NCI-H82 treated with DMSO at 0.1 percent for 48 hours (cell line): ENCODE data around the gene TMEM131.
"Not testable (repeated sequence)": the region's sequence is repeated elsewhere in the genome, so short reads cannot be mapped to it uniquely, and the experiment has no call there.

Experiments
- DNase-seq: peaks from one replicate; lab custom pipeline; 2025; ENCODE audit not compliant: unreplicated experiment; lab: John Stamatoyannopoulos, UW

TMEM131 gene, protein sequence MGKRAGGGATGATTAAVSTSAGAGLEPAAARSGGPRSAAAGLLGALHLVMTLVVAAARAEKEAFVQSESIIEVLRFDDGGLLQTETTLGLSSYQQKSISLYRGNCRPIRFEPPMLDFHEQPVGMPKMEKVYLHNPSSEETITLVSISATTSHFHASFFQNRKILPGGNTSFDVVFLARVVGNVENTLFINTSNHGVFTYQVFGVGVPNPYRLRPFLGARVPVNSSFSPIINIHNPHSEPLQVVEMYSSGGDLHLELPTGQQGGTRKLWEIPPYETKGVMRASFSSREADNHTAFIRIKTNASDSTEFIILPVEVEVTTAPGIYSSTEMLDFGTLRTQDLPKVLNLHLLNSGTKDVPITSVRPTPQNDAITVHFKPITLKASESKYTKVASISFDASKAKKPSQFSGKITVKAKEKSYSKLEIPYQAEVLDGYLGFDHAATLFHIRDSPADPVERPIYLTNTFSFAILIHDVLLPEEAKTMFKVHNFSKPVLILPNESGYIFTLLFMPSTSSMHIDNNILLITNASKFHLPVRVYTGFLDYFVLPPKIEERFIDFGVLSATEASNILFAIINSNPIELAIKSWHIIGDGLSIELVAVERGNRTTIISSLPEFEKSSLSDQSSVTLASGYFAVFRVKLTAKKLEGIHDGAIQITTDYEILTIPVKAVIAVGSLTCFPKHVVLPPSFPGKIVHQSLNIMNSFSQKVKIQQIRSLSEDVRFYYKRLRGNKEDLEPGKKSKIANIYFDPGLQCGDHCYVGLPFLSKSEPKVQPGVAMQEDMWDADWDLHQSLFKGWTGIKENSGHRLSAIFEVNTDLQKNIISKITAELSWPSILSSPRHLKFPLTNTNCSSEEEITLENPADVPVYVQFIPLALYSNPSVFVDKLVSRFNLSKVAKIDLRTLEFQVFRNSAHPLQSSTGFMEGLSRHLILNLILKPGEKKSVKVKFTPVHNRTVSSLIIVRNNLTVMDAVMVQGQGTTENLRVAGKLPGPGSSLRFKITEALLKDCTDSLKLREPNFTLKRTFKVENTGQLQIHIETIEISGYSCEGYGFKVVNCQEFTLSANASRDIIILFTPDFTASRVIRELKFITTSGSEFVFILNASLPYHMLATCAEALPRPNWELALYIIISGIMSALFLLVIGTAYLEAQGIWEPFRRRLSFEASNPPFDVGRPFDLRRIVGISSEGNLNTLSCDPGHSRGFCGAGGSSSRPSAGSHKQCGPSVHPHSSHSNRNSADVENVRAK (N-terminal part only)

DNA sequence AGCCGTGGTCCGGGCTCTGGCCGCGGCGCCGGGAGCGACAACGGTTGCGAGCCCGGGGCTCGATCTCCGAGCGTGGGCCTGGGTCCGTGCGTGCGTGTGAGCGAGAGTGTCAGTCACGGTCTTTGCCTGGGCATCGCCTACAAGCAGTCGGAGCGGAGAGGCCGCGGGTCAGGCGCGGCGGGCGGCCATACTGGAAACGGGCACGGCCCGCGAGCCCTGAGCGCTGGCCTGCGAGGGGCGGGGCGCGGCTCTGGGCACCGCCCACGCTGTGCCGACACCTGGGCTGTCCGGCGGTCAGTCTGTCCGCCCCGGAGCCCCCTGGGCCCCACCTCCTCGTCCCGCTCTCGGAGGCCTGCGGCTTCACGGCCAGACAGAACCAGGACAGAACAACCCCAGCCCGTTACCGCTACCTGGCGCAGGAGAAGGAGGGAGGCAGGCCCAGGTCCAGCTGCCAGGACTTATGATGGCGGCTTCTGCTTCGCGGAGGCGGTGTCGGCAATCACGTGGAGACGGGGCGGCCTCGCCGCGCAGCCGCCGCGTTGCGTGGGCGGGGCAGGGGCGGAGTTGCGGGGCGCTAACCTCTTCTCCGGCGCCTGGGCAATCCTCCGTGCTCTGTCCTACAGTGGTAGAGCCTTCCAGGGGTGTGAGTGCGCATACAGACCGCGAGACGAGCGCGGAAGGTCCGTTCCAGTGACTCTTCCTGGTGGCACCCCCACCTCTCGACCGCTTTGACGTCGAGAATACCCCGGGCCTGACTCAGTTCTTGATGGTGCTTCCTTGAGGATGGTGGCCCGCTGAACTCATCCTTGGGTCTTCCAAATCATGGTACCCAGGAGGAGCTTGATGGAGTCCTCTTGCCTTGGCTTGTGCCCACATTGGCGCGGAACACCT is at the start of gene TMEM131:
TSS of gene TMEM131 (minus strand) at position 215 of the 891 bp plus-strand sequence. CDS start 286 bp downstream, outside the sequence.
- peak; percentile 85 for DNase-seq

DNA sequence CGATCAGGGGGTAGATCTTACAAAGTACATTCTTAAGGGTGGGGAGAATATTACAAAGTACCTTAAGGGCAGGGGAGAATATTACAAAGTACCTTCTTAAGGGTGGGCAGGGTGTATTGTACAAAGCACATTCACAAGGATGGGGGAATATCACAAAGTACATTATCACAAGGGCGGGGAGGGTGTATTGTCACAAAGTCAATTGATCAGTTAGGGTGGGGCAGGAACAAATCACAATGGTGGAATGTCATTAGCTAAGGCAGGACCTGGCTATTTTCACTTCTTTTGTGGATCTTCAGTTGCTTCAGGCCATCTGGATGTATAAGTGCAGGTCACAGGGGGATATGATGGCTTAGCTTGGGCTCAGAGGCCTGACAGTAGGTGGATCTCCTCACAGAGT is 49.0 kb upstream of the TMEM131 start:
- not testable (repeated sequence) for DNase-seq

DNA sequence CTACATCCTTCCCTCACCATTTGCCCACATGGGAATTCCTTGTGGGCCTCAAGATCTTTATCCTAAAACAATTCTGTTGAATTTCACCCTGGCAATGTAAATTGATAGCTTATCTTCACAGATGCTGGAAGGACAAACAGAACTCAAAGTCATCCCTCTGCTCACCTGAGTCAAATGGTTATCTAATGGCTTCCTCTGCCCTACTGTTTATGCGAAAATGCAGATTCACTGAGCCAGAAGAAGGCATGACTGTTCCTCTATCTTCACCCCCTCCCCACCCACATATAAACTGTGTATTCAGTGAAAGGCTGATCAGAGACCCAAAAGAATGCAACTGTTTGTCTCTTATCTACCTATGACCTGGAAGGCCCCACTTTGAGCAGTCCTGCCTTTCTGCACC is 47.4 kb upstream of the TMEM131 start:
- no peak for DNase-seq

DNA sequence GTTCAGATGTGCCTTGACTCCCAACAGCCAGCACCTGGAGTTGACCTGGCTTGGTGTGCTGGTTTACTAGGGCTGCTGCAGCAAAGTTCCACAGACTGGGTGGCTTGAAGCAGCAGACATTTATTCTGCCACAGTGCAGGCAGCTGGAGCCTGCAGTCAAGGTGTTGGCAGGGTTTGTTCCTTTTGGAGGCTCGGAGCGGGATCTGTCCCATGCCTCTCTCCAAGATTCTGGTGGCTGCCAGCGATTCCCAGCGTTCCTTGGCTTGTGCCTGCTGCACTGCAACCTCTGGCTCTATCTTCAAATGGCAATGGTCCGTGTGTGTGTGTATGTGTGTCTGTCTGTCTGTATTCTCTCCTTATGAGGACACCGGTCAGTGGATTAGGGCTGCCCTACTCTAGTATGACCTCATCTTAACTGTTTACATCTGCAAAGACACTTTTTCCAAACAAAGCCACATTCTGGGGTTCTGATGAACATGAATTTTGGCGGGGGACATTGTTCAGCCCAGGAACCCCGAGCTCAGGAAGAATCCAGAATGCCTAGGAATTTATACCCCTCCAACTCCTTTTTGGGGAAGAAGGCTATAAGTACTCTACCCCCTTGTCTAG is 44.7 kb upstream of the TMEM131 start:
- no peak for DNase-seq

DNA sequence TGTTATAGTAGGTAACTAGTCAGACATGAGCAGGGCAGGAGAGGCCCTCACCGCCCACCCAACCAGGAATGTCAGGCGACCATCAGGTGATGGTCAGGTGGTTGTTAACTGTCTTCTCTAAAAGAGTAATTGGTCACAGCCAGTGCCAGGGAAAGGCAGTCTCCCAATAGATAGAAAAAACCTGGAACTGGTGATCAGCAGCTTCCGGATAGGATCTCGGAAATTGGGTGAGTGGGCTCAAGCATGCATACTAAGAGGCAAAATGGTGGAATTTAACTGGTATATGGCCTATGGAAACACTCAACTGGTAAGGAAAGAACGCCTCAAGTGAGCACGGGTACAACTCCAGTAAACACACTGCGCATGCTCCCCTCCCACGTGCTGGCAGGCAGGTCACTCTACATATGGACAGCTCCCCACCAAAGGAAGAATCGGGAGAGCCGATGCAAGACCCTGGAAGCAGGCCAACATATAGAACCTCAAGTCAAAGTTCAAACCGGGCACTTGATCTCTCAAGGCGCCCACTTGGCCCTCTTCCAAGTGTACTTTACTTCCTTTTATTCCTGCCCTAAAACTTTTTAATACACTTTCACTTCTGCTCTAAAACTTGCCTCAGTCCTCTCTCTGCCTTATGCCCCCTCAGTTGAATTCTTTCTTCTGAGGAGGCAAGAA is 43.5 kb upstream of the TMEM131 start:
- DNase-seq = no peak

DNA sequence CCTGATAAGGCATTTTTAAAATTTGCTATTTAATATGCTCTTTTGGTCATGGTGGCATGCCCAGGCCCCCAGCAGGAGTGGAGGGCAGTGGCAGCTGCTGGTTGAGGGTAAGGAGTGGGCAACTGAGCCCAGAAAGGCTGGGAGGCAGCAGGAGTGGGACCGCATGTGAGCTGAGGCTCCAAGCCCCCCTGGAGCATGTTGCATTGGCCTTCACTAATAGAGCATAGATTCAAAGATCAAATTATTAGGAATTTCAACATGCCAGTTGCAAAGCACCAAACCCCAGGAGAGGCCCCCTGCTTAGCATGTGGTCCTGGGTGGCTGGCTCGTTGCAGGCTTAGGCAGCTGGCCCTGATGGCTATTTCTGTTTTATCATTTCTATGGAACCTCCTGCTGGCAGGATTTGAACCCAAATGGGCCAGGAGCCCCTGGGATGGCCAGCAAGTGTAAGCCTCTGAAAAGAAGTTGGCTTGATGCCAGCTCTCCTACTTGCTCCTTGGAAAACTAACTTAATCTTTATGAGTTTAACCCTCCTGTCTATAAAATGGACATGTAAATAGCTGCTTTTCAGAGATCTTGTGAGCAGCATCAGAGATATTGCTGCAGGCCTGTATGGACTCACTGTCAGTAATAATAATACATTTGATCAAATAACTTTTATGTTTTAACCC is 42.1 kb upstream of the TMEM131 start:
- DNase-seq = no peak

DNA sequence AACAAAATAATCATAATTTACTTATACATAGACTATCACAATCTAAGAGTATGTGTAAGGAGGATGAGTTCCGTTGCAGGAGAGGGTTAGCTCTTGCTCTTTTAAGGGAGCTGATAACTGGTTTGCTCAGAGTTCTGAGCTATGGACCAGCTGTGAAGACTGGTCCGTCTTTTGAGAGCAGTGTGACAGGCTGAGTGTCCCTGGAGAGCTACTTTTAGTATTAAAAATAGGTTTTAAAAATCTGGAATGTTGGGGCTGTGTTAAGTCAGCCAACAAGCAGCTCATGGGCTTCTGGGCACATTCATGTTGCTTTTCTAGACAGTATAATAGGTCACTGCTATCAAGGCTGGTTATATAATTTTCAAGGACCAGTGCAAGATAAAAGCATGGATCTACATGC is 41.5 kb upstream of the TMEM131 start:
- DNase-seq = no peak

DNA sequence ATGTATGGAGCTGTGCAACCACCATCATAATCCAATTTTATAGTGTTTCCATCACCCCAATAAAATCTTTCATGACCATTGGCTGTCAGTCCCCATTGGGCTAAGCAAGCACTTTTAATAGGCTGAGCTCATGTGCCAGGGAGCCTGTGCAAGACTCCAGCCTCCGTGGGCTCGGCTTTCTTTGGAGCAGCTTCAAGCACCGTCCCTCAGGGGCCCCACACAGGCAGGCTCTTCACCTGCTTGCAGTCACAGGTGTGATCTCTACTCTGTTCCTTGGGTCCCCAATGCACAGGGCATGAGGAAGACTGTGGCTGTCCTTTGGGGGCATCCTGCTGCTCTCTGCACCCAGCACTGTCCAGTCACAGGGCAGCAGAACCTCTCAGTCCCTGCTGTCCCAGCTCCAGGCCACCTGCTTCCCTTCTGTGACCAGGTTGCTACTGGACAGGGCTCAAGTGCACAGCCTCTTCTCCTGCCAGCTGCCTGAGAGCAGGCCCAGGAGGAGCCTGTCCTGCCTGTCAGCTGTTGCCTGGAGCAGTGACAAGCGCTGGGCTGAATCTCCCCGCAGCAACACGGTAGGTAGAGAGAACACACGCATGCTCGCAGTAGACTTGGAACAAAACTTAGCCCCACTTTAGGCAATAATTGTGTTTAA is 40.7 kb upstream of the TMEM131 start:
- no peak for DNase-seq

DNA sequence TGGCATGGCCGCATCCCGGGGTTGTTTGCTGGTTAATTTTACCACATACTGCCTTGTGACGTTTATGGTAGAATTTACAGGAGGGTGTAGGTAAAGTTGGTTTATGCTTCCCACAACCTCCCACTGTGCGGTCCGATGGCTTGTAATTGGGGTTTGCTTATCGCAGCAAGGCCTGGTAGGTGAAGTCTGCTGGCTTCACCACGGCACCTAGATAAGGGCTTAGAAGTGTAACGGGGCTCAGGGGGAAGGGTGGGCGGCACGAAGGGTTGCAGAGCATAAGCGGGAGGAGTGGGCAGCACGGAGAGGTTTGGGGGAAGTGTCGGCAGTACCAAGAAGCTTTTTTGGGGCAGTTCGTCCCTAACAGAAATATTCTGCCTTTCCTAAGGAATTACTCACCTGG is 39.0 kb upstream of the TMEM131 start:
- no peak for DNase-seq

DNA sequence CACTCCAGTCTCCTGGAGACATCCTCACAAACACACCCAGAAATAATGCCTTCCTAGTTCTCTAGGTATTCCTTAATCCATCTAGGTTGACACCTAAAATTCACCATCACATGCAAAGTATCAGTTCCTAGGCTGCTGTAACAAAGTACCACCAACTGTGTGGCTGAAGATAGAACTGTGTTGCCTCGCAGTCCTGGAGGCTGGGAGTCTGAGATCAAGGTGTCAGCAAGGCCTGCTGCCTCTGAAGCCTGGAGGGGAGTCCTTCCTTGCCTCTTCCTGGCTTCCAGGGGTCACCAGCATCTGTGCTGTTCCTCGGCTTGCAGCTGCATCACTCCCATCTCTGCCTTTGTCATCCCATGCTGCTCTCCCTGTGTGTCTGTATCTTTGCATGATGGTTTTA is 36.3 kb upstream of the TMEM131 start:
- no peak for DNase-seq

DNA sequence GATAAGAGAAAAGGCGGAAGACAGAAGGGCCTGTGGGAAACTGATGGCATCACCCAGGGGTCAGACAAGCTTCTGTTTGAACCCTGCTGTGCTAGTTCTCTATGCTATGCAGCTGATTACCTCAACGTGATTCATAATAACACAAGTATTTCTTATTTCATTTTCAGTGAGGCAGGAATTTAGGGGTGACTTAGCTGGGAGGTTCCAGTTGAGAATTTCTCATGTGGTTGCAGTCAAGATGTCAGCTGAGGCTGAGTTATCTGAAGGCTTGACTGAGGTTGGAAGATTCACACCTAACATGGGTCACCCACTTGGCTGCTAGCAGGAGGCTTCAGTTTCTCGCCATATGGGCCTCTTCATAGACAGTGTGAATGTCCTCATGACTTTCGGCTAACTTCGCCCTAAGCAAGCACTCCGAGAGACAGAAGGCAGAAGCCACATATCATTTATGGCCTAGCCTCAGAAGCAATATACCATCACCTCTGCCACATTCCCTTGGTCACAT is 34.0 kb upstream of the TMEM131 start:
- no peak for DNase-seq

DNA sequence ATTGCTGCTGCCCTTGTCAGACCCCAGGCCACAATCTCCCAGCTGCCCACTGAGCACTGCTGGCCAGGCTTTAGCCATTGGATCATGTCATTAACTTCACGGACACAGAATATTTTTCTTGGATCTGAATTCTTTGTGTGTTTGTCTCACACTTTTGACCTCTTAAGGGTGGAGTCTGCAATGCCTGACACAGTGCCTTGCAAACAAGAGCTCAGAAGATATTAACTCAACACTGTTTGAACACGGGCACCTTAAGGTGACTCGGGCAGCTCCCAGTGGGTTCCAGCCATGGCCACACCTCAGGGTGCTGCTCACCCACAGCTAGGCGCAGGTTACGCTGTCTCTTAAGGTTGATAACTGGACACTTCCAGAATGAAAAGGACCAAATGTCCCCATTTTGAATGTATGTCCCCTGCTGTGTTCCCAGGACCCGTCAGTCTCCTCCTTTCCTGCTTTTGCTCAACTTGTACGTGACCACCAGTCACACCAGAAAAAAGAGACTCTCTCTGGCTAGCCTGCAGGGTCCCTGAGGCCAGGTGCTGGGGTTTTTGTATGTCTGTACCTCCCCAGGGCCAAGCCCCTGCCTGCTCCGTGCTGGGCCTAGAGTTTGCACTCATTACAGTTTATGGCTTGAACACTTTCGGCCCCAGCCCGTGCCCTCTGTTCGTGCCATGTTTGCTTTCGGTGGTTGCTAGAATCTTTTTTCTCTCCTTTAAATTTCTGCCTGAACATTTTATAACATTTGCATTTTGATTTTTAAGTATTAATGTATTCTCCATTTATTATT is 33.4 kb upstream of the TMEM131 start:
- DNase-seq = no peak

DNA sequence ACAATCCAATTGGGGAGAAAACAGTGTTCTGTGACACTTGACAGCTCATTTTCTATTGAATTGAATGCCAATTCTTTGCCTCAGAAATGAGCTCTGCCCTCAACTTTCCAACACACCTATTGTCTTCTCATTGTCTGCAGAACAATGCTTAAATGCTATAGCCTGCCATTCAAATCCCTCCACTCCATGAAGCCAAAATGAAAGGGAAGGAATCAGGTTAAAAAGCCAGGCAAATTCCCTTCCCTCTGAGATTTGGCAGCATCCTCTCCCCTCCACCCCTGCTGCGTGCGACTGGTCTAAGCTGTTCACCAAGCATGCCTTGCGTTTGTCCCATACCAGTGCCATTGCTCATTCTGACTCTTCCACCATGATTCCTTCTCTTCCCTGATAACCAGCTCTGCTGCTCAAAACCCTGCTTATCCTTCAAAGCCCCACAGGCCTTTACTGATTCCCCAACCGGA is 32.4 kb upstream of the TMEM131 start:
- no peak for DNase-seq

DNA sequence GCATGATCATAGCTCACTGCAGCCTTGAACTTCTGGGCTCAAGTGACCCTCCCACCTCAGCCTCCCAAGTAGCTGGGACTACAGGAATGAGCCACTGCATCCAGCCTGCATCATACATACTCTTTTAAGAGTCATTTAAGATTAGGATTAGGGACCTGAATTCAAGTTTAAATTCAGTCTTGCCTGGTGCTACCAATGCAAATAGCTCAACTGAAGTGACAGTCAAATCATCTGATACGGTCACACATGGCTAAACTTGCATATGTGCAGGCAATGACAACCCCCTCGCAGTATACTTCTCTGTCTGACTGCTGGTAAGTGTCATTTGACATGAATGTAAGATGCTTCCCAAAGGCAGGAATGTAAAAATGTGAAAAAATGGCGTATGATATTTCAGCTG is 31.8 kb upstream of the TMEM131 start:
- DNase-seq = no peak

DNA sequence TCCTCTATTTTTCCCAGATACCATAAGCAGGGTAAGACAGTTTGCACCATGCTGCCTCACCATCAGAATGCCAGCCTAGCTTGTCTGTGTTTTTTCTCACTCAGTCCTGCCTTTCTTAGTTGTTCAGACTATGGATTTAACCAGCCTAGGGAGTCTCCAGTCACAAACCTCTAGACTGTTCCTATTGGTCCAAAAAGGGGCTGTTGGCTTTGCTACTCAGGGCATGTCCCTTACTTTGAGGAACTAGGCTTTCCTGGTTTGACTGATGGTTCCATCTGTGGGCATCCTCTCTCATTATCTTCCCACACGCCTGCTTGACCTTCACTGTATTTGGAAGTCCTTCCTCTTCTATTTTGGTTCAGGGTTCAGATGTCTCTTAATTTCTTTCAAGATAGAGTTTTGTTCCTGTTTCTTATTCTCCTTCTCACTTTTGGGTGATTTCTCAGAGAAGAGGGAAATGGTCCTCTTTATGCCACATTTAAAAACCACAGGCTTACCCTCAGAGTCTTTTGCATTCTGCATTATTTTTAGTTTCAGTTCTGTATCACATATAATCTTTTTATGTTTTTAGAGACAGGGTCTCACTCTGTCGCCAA is 31.3 kb upstream of the TMEM131 start:
- DNase-seq = no peak

DNA sequence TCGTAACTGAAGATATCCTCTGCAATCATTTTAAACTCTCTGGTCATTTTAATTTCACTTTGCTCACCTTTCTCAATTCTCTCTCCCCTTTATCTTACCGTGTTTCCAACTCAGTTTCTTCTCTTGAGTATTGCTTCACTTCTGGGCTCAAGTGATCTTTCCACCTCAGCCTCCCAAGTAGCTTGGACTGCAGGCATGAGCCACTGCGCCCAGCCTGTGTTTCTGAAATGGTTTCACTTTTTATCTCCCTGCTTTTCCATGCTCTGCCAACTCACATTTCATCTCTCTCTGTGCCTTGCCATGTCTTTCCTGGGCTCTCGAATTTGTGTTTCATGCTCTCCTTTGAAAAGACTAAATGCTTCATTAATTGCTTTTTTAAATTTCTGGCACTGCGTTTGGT is 30.5 kb upstream of the TMEM131 start:
- no peak for DNase-seq

DNA sequence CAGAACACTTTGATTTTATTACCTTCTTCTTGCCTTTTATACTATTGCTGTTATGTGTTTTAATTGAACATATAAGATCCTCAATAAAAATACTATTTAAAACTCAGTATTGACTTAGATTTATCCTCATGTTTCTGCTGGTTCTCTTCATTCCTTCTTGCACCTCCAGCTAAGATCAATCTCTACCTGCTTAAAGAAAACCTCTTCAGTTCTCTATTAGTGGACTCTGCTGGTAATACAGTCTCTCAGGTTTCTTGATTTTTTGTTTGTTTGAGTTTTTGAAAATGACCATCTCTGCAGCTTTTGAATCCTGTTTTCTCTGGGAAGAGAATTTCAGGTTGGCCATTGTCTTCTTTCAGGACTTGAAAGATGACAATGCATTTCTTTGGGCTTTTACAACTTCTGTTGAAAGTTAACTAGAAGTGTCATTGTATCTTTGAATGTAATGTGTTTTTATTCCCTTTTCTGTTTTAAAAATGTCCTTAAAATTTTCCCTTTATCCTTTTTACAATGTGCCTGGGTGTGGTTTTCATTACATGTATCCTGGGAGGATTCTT is 29.8 kb upstream of the TMEM131 start:
- no peak for DNase-seq
